ENCODE data around the gene TMEM259. TPM values are rescaled to one million over a fixed set of nuclear protein-coding genes. Genes with fewer than 3 reads are reported as not detected.

Gene TMEM259
- total and polyA plus RNA-seq, 9 of the 15 experiments (the other 6 are each of a cell fraction or from before 2014, with no cell fraction given), result 0.52 to 231 (median 63.6) TPM

GRCh38 chr19:980133-980998, 40.6 kb downstream of the TMEM259 start (continued):
- TF ChIP-seq RFX1 (IDR thresholded peaks at IDR 0.05) (no peak), TEAD4 (IDR thresholded peaks at IDR 0.05; ENCODE audit: low read length) (0 out of 2 replicates have a peak, but pooled peaks have one; percentile 8), TEAD4 (CRISPR knock-in tag; IDR thresholded peaks at IDR 0.05; ENCODE audit: borderline replicate concordance) (no peak), DMBX1 (CRISPR knock-in tag; IDR thresholded peaks at IDR 0.05; ENCODE audit: borderline replicate concordance) (peak; percentile 89), TAF15 (IDR thresholded peaks at IDR 0.05; ENCODE audit: low read depth, low read length) (no peak), ATF7 (IDR thresholded peaks at IDR 0.05) (peak; percentile 84), TAF1 (IDR thresholded peaks at IDR 0.05; ENCODE audit: control insufficient read depth, extremely low read depth, insufficient read depth, low read length, severe bottlenecking) (peak; percentile 38), ETV6 (IDR thresholded peaks at IDR 0.05; ENCODE audit: borderline replicate concordance in 1 of 2, low read depth in 2 of 2, low read length in 1 of 2) (no peak), ETV6 (CRISPR knock-in tag; IDR thresholded peaks at IDR 0.05; ENCODE audit: borderline replicate concordance) (no peak), ZNF77 (CRISPR knock-in tag; IDR thresholded peaks at IDR 0.05) (no peak), TAL1 (IDR thresholded peaks at IDR 0.05) (no peak; the same call in 1 of the 2 replicates), MAFF (IDR thresholded peaks at IDR 0.05; ENCODE audit: low read length) (no peak), POLR2AphosphoS5 (IDR thresholded peaks at IDR 0.05; ENCODE audit: control insufficient read depth, insufficient read depth, low read depth, low read length) (peak; percentile 51; the same call in 1 of the 2 replicates), ZNF717 (CRISPR knock-in tag; IDR thresholded peaks at IDR 0.05) (no peak), ZNF76 (CRISPR knock-in tag; IDR thresholded peaks at IDR 0.05; ENCODE audit: borderline replicate concordance) (no peak), CREM (IDR thresholded peaks at IDR 0.05; ENCODE audit: low read depth) (peak; percentile 90), RBM39 (optimal IDR thresholded peaks at IDR 0.05; ENCODE audit: low read depth, low read length) (no peak), PTTG1 (tag; IDR thresholded peaks at IDR 0.05; ENCODE audit: low read depth) (no peak), NCOR1 (IDR thresholded peaks at IDR 0.05) (peak; percentile 79), MCM5 (IDR thresholded peaks at IDR 0.05; ENCODE audit: low read depth) (no peak), ZC3H4 (CRISPR knock-in tag; IDR thresholded peaks at IDR 0.05; ENCODE audit: borderline replicate concordance) (no peak), FUS (optimal IDR thresholded peaks at IDR 0.05; ENCODE audit: low read depth, low read length) (no peak), KAT7 (CRISPR knock-in tag; IDR thresholded peaks at IDR 0.05; ENCODE audit: borderline replicate concordance) (0 out of 2 replicates have a peak, but pooled peaks have one; percentile 44), ZBTB12 (CRISPR knock-in tag; IDR thresholded peaks at IDR 0.05) (peak; percentile 48; the same call in 1 of the 2 replicates), SNRNP70 (optimal IDR thresholded peaks at IDR 0.05; ENCODE audit: low read depth, low read length) (no peak), ZBTB17 (CRISPR knock-in tag; IDR thresholded peaks at IDR 0.05) (peak; percentile 88), ZNF766 (CRISPR knock-in tag; conservative IDR thresholded peaks at IDR 0.05) (0 out of 2 replicates have a peak, but pooled peaks have one; percentile 52), SIX5 (IDR thresholded peaks at IDR 0.05; ENCODE audit: borderline replicate concordance in 1 of 2, insufficient read depth in 1 of 2, low read depth in 1 of 2, low read length in 2 of 2) (no peak)
